Mucosa of descending colon (tissue), 3 donors: ENCODE results near the gene API5. TPM values are rescaled to one million over a fixed set of nuclear protein-coding genes. Genes with fewer than 3 reads are reported as not detected.

ENCODE experiments used
- ATAC-seq: fragments of 200-7000 bp; cut with Tn5 transposase; one replicate; pipeline ENCODE4 v1.9.1; 2020; ENCODE audit warnings: mild to moderate bottlenecking, moderate library complexity
- DNase-seq, 3 donors: peaks; one replicate each; pipeline ENCODE4 v3.0.0-alpha.2; 2020
- H3K36me3 ChIP-seq: fragments of 200-600 bp; one replicate; pipeline ENCODE4 v1.8.0; 2021; ENCODE audit warnings: low read depth, mild to moderate bottlenecking
- H3K4me1 ChIP-seq: fragments of 200-600 bp; one replicate; pipeline ENCODE4 v1.8.0; 2021; ENCODE audit warnings: low read depth, mild to moderate bottlenecking
- H3K4me3 ChIP-seq: fragments of 200-600 bp; one replicate; pipeline ENCODE4 v1.8.0; 2021; ENCODE audit warnings: mild to moderate bottlenecking
- H3K9me3 ChIP-seq: fragments of 200-600 bp; one replicate; pipeline ENCODE4 v1.8.0; 2021; ENCODE audit warnings: mild to moderate bottlenecking
- CTCF ChIP-seq: fragments of 200-600 bp; IDR thresholded peaks from one replicate; pipeline ENCODE4 v1.8.0; 2022; ENCODE audit warnings: antibody characterized with exemption, mild to moderate bottlenecking
- intact Hi-C, 2 donors: fragments of 100-400 bp; cut with DNase I in 1 of 2; cut with micrococcal nuclease in 1 of 2; formaldehyde crosslinking; loops; one replicate each; pipeline versions ENCODE4 v1.11.0 to v1.11.1; 2022; cut with DNase I, micrococcal nuclease
- total RNA-seq, 3 donors: library from RNA; stranded (reverse); fragmentation: NEBNext Ultra II Directional in 2 of 3; extraction: Animal tissue kit (Norgen Biotek cat#: 25700) in 2 of 3; gene quantifications; one replicate each; pipeline versions ENCODE4 v1.2.1 to v1.2.4, GENCODE V29; 2021 to 2023
- donor health status: DM: no; HTN: no; CAD: no; lungs with moderate emphysema.
- donor health status: DM: no; HTN: no; CAD: no.
- donor health status: DM: no; HTN: yes; CAD: no.

The API5 gene
- total RNA-seq, 3 donors from 2014 or later: 70.9 to 88.5 (median 78.9) TPM

- DNase-seq (peak in 1 of 3 donors; percentile 26), ATAC-seq (no peak)
- TF ChIP-seq CTCF: no peak
Observed at GRCh38 chr11:43393765-43394355, 82.1 kb downstream of the API5 start.

More at GRCh38 chr11:43393765-43394355, 82.1 kb downstream of the API5 start:
- intact Hi-C loops: no loop called here
- Histone ChIP-seq H3K4me3 (no peak overlapping the region), H3K36me3 (no peaks in the 10 kb centered on the region), H3K4me1 (no peaks in the 10 kb centered on the region), H3K9me3 (no peaks in the 10 kb centered on the region)

Other genes with a start within 250 kb of the API5 start
- 100 to 1,000 TPM in 1 of 3 donors, 10 to 100 TPM in 2; 68.3 to 100 (median 78.7) TPM for gene TTC17, start 46.9 kb downstream of the API5 start, total RNA-seq